ENCODE results near the gene EIF4E1B. TPM values are rescaled to one million over a fixed set of nuclear protein-coding genes. Genes with fewer than 3 reads are reported as not detected.

Gene EIF4E1B
- total RNA-seq, 1 experiment from 2014 or later: not detected

DNA sequence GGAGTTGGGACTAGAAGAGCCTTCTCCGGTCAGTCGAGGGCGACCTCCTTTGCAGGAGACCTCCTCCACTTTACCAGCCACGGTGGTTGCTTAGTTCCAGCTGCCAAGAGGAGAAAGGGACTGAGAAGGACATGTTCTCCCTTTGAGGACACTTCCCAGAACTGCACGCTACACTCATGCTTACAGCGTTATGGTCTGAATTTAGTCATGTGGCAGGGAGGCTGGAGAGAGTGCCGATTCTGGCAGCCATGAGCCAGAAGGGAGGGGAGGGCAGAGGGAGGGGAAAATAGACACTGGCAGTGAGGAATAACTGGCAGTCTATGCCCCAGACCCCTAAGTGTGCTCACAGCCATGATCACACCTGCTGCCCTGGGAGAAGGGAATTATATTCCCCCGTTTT lies 64.6 kb downstream of the EIF4E1B start:
- ChIA-PET CTCF (no interaction called here), POLR2A (ENCODE audit: low non-redundant PET) (no interaction called here)
- Histone ChIP-seq H3K27me3 (replicated peaks; ENCODE audit: insufficient read depth, low read depth, low read length, poor library complexity) (no peaks in the 10 kb centered on the region), H3K4me1 (ENCODE audit: insufficient read depth, low read length, poor library complexity, severe bottlenecking) (no peaks in the 10 kb centered on the region), H3K9me3 (ENCODE audit: low read depth, low read length, poor library complexity, severe bottlenecking) (no peaks in the 10 kb centered on the region), H3K4me3 (ENCODE audit: low read depth, low read length, poor library complexity, severe bottlenecking) (no peak overlapping the region), H3K36me3 (ENCODE audit: insufficient read depth, low read length, poor library complexity, severe bottlenecking) (no peaks in the 10 kb centered on the region), H3K27ac (ENCODE audit: low read depth, low read length, poor library complexity, severe bottlenecking) (no peak overlapping the region)
- no peak for DNase-seq (ENCODE audit: low spot score)
- TF ChIP-seq, protein P1, sequence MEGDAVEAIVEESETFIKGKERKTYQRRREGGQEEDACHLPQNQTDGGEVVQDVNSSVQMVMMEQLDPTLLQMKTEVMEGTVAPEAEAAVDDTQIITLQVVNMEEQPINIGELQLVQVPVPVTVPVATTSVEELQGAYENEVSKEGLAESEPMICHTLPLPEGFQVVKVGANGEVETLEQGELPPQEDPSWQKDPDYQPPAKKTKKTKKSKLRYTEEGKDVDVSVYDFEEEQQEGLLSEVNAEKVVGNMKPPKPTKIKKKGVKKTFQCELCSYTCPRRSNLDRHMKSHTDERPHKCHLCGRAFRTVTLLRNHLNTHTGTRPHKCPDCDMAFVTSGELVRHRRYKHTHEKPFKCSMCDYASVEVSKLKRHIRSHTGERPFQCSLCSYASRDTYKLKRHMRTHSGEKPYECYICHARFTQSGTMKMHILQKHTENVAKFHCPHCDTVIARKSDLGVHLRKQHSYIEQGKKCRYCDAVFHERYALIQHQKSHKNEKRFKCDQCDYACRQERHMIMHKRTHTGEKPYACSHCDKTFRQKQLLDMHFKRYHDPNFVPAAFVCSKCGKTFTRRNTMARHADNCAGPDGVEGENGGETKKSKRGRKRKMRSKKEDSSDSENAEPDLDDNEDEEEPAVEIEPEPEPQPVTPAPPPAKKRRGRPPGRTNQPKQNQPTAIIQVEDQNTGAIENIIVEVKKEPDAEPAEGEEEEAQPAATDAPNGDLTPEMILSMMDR (conservative IDR thresholded peaks at IDR 0.05; ENCODE audit: low read depth, low read length): no peak
- no peak for TF ChIP-seq EZH2 (IDR thresholded peaks at IDR 0.05; ENCODE audit: borderline replicate concordance, low read depth, low read length, poor library complexity, severe bottlenecking)
- BruUV-seq (replicated peaks): no TSS peak
- intact Hi-C loops (cut with micrococcal nuclease; ENCODE audit: unreplicated experiment): no loop called here

Small RNAs within 50 kb of the gene (microRNA-seq; reads per million reads assigned to microRNA genes)
- gene MIR4281: not detected

Other genes starting within 250 kb of the EIF4E1B start
- gene NOP16, start 242.1 kb upstream of the EIF4E1B start, total RNA-seq (2021): 57.7 and 66.0 TPM in 2 replicates
- 80.3 and 81.7 TPM in 2 replicates for gene HIGD2A, start 241.9 kb upstream of the EIF4E1B start, total RNA-seq (2021)
- gene CLTB, start 214.1 kb upstream of the EIF4E1B start, total RNA-seq (2021): 48.9 and 61.8 TPM in 2 replicates
- gene FAF2, start 182.3 kb upstream of the EIF4E1B start, total RNA-seq (2021): 50.7 and 53.2 TPM in 2 replicates
- gene RNF44, start 93.3 kb upstream of the EIF4E1B start, total RNA-seq (2021): 80.3 and 92.8 TPM in 2 replicates
- 0.35 TPM in 1 of 2 replicates, not detected in the other for gene CDHR2, start 81.3 kb upstream of the EIF4E1B start, total RNA-seq (2021)
- 16.7 and 18.9 TPM in 2 replicates for gene GPRIN1, start 20.5 kb upstream of the EIF4E1B start, total RNA-seq (2021)
- gene SNCB, start 141 bp upstream of the EIF4E1B start, total RNA-seq (2021): not detected in 2 replicates
- gene TSPAN17, start 16.8 kb downstream of the EIF4E1B start, total RNA-seq (2021): 23.3 and 27.8 TPM in 2 replicates
- gene UNC5A, start 179.9 kb downstream of the EIF4E1B start, total RNA-seq (2021): 7.5 and 7.8 TPM in 2 replicates